GM18858 (cell line): ENCODE data around the gene VDAC1.
"Not testable (repeated sequence)": the region's sequence is repeated elsewhere in the genome, so short reads cannot be mapped to it uniquely, and the experiment has no call there.

Experiments
- ATAC-seq: cut with Tn5 transposase; IDR thresholded peaks from one replicate; pipeline ENCODE4 v1.9.1; 2021; ENCODE audit not compliant: unreplicated experiment

The VDAC1 gene, protein sequence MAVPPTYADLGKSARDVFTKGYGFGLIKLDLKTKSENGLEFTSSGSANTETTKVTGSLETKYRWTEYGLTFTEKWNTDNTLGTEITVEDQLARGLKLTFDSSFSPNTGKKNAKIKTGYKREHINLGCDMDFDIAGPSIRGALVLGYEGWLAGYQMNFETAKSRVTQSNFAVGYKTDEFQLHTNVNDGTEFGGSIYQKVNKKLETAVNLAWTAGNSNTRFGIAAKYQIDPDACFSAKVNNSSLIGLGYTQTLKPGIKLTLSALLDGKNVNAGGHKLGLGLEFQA

DNA sequence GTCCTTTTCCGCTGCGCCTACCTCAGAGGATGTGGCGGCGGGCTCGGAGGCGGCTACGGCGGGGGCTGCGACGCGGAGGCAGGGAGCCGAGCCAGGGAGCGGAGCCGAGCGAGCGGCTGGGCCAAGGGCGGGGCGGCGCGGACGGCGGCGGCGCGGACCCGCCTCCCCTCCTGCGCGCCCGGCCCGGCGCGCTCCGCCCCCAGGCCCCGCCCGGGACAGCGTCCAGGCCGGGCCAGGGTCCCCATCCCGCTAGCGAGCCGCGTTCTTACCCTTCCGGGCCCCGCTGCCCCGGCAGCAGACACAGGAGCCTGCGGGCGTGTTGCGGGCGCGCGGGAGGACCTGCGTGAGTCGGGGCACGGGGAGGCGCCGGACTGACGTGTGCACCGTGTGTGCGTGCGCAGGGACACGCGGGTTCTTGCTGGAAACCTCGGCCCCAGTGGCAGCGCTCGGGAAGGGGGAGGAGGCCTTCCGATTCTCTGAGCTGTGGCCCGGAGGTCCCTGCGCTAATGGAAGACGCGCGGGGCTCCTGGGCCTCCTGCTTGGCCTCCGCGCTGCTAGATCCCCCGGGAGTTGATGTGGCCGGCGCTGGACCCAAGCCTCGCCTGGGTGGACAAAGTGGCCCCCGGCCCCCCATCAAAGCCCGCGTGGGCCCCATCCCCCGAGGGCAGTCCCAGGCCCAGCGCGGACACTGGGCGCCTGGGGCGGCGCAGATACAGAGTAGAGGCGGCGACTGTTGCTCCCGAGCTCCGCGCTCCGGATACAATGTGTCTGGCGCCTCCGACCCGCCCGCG lies at the start of gene VDAC1:
Gene VDAC1 (minus strand): TSS at position 350 of the 791 bp plus-strand sequence. CDS start 11,963 bp downstream, outside the sequence.
- peak; percentile 54 for ATAC-seq

DNA sequence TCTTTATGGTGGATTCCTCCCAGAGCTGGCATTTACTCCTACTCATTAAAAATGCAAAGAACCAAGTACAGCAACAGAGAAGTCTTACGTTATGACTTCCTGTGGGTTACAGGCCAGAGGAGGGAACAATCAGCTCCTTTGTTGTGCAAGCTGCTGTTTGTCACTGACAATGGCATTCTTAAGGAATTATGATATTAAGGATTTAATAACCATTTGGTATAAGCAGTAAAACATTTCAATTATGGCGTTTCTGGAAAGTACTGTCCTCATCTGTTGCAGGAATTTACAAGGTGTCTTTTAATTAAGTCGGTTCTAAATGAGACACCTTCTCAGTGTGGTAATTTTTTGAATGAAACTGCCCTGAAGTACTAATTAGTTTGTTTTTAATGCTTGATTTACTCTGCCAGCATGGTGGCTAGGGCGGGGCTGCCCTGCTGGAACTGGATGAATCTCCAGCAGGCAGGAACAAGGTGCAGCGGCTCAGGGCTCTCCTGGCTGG lies 49.1 kb upstream of the VDAC1 start:
- no peak for ATAC-seq

DNA sequence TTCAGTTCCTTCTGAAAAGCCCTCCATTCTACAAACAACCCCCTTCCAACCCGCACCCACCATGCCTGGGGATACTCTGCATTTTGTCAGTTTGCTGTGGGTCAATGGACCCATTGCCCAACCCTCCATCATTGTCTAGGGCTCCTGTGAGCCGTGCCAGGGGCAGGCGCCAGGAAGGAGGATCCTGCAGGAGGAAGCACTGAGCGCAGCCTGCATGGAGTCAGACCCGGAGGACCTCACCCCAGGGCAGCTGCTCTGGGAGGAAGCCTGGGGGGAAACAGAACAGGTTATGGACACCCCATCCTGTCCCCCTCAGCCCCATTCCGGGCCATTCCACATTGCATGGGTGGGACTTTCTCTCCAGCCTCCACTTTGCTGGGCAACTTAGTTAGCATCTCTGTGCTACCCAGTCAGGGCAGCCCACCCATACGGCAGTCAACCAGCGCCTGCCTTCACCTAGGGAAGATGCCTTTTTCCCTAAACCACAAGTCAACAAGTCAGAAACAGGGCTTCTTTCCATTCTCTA lies 48.6 kb upstream of the VDAC1 start:
- ATAC-seq, result no peak

DNA sequence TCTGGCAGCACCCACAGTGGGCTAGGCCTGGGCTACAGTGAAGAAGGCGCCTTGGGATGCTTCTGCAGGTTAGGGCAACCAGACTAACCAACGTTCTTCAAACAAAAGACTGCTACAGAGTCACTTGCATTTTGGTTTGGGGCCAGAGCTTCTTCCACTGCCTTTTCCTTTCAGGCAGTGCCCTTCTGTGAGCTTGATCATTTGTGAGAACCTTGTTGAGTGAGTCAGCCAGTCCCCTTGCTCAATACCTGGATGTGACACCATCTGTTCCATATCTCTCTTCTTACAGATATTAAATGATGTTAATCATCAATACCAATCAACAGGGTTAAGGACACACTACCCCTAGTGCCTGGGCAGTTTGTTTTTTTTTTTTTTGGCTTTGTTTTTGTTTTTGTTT lies 46.5 kb upstream of the VDAC1 start:
- no peak for ATAC-seq

DNA sequence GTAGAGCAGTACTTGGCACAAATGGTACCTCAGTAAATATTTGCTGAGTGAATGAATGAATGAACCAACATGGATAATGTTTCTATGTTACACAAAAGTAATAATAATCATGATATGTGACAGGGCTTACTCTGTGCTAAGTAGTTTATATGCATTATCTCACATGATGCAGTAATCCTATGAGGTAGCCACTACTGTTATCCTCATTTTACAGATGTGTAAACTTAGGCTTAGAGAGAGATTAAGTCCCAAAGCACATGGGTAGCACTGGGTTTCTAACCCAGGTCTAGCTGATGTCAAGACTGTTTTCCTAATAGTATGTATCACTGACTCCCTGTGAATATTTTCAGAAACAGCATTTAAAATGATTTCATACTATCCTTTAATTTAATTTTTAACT lies 44.1 kb upstream of the VDAC1 start:
- no peak for ATAC-seq

DNA sequence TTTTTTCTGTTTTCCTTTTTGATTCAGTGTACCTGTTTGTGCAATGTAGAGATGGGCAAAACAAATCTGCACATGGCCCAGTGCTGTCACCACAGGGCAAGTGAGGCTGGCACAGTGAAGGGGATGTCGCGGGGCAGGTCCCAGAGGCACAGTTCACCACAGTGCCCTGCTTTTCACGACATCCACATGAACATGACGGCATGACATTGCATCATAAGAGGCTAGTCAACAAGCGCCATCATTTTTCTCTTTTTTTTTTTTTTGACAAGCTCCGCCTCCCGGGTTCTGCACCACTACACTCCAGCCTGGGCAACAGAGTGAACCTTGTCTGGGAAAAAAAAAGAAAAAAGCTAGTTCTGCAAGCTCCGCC lies 42.9 kb upstream of the VDAC1 start:
- no peak for ATAC-seq

DNA sequence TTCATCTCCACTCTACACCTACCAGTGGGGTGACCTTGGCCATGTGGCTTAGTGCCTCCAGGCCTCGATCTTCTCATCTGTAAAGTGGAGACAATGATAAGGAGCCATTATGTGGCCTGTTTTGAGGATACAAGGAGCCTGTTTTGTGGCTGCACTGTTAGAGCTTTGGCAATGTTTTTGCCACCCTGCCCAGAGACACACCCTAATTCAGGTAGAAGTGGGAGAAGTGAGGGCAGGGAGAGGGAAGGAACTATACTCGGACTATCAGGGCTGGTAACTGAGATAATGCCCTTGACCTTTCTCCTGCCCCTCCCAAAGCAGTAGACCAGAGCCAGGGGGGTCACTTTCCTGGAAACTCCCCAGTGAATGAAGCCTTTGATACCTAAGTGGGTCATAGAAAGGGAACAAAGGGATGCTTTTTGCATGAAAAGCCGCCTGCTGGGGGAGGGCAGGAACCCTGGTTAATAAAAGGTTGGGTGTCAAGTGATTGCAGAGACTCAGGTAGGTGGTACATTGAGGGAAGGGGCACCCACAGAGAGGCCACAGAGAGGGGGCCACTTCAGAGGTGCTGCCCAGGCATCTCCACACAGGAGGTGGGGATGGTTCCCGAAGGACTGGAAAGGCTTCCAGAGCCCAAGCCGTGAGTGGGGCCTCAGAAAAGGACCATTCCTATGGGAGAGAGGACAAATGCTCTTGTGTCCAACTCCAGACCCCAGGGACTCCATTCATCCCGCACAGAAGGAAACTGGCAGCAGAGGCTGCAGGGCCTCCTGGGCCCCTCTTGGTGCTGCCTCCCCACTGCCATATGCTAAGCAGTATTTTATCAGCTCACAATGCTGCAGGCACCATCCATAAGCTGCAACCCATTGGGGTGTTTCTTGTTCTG lies 42.3 kb upstream of the VDAC1 start:
- ATAC-seq, result no peak

DNA sequence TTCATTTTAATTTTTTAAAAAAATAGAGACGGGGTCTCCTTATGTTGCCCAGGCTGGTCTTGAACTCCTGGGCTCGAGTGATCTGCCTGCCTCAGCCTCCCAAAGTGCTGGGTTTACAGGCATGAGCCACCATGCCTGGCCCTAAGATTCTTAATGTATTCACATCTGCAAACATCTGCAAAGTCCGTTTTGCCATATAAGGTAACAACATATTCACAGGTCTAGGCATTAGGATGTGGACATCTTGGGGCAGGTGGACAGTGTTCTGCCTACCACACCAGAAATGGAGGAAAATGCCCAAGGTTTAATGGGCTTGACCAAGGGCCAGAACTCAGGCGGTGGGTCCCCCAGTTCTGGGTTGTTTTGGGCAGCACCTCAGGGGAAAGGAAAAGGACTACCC lies 41.6 kb upstream of the VDAC1 start:
- no peak for ATAC-seq

DNA sequence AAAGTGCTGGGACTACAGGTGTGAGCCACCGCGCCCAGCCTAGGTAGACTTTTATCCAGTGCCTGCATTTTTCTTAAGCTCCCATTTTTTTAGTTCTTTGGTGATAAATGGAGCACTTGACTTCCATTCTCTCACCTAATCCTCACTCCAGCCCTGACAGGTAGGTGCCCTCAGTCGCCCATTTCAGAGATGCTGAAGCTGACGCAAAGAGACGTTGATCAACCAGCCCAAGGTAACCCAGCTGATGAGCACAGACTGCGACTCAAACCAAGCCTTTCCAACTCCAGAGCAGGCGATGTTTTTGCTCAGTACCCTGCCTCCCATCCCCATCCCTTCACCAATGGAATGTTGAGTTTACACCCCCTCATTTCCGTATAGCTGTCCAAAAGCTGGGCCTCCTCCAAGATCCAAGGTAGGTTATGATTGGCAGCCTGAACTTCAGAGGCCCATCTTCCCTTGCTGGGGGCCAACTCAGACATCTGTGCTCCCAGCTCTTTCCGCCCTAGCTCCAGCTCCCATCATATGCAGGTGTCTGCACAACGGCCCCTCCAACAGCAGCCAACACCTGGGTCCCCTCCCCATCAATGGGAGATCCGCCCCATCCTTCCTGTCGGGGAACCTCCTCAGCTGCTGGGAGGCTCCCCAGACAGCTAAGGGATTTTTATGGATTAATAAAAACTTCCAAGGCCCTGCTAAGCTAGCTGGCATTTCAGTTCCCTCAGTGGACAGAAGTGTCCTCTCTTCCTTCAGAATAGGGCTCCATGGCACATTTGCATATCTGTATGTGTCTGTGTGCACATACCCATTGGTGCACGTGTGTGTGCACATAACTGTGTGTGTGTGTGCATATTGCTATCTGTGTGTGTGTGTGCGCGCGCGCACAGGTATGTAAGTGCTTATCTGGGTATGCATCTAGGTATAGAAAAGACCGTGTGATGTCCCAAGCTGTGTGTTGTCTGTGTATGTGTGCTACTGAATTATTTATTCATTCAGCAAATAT lies 39.3 kb upstream of the VDAC1 start:
- ATAC-seq, result no peak

DNA sequence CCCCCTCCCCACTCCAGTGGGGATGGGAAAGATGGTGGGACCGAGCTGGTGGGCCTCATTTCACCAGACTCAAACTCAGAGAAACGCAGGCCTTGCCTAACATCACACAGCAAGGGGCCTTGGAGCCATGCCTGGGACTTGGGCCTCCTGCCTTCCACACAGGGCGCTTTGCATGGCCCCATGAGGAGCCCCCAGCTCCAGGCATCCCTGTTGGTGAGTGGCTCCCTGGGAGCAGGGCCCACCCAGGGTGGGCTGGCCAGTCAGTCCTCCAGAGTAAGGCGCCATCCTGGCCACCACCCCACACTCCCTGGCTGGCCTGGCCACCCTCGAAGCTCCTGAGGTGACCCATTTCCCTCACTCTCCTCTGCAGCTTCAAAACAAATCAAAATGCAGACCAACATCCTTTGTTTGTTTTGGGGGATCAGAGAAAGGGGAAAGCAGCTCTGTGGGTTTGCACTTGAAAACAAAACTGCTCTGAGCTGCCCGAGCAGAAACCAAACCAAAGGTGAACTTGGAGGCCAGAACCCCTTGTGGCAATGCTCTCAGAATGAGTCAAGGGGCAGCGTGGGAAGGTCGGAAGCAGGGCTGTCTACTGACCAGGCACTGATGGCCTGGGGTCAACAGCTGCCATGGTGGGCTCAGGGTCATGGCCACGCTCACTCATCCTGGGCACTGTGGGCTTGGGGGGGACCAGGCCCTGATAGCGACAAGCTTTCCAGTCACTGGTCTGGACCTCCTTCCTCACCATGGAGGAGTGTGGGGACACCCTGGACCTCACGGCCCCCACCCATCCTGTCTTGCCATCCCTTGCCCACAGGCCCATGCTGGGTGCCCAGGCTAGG lies 37.0 kb upstream of the VDAC1 start:
- ATAC-seq, result peak; percentile 50

DNA sequence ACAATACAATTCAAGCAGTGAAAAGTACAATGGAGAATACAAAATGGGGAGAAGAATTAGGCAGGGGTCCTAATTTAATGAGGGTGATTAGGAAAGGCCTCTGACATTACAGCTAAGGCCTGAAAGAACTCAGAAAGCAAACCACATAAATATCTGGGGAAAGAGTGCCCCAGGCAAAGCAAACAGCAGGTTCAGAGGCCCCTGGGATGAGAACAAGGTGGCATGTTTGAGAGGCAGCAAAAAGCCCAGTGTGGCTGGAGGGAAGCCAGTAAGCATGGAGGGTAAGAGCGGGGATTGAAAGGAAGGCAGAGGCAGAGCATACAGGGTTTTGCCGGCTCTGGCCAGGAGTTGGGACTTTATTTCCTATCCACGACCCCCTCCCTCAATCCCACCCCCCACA lies 33.4 kb upstream of the VDAC1 start:
- ATAC-seq, result no peak

DNA sequence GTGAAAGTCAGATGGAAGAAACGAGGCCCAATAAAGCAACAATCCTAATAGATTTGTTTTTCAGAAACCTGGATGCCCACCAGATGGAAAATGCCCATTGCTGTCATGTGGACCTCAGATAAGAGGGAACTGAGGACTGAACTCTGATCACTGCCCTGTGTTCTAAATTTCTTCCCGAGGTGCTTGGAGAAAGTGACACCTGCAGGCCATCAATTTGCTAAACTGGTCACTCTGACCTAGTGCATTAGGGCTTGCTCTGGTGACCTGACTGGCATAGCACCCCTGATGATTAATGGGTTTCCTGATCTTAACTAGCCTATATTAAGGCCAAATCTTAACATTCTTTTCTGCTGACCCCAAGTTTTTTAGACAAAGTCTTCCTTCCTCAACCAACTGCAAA lies 32.4 kb upstream of the VDAC1 start:
- no peak for ATAC-seq

DNA sequence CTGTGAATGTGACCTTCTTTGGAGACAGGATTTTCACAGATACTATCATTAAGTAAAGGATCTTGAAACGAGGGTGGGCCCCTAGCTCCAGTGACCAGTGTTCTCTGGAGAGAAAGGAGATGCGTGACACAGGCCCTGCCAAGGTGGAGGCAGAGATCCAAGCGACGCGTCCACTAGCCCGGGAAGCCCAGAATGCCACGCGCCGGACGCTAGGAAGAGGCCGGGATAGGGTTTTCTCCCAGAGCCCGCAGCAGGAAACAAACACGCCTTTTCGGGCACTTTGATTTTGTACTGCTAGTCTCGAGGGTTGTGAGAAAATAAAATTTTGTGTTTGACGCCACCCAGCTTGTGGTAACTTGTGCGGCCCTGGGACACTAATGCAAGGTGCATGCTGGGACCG lies 29.6 kb upstream of the VDAC1 start:
- ATAC-seq, result no peak

DNA sequence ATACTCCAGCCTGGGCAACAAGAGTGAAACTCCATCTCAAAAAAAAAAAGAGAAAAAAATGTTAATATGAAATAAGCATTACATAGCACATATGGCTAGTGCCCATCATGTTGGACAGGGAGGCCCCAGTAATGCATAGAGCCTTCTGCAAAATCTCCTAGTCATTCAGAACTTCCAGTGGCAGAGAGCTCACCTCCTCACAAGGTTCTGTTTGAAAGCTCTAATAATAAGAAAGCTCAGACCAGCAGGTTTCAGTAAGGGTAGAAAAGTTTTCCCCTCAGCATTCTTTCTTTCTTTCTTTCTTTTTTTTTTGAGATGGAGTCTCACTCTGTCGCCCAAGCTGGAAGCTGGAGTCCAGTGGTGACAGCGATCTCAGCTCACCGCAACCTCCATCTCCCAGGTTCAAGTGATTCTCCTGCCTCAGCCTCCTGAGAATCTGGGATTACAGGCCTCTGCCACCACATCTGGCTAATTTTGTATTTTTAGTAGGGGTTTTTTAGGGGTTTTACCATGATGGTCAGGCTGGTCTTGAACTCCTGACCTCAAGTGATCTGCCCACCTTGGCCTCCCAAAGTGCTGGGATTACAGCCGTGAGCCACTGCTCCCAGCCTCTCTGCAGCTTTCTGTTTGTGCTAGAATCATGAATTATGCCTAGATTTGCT lies 25.7 kb upstream of the VDAC1 start:
- not testable (repeated sequence) for ATAC-seq

DNA sequence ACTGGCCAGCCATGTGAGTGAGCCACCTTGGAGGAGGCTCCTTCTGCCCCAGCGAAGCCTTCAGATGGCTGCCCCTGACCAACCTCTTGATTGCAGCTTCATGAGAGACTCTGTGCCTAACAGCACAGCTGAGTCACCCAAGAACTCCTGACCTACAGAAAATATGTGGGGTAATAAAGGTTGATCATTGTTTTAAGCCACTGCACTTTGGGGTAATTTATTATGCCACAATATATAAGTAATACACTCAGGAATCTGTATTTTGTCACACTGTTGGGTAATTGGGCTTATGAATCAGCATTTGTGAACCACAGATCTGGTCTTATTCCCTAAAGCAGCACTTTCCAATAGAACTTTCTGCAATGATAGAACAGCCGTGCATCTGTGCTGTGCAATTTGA lies 24.4 kb upstream of the VDAC1 start:
- no peak for ATAC-seq

DNA sequence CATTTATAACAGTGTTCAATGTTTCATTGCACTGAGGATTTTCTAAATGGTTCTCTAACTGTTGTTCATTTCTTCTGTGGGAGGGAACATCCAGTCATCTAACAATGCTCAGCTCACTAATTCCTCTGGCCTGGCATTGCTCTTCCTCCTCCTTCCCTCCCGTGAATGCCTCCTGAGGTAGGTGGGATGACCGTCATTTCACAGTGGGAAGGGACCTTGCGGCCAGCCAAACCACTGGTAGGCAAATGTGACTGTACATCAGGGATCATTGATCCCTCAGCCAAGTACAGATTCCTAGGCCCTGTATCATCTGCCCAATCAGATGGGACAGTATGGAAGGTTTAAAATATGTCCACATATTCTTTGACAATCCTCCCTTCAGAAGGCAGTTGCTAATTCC lies 23.7 kb upstream of the VDAC1 start:
- no peak for ATAC-seq

DNA sequence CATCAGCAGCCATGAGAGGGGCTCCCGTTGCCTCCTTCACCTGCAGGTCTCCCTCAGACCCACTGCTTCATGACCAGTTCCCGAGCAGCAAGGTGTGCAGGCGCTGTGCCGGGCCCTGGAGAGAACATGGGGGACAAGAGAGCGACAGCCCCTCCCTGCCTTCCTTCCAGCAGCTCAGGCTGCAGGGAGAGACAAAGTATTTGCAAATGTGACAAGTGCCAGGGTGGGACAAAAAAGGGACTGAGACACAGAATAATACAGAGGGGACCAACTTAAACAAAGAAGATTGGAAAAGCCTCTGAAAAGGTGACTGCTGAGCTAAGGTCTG lies 22.5 kb upstream of the VDAC1 start:
- ATAC-seq, result no peak

DNA sequence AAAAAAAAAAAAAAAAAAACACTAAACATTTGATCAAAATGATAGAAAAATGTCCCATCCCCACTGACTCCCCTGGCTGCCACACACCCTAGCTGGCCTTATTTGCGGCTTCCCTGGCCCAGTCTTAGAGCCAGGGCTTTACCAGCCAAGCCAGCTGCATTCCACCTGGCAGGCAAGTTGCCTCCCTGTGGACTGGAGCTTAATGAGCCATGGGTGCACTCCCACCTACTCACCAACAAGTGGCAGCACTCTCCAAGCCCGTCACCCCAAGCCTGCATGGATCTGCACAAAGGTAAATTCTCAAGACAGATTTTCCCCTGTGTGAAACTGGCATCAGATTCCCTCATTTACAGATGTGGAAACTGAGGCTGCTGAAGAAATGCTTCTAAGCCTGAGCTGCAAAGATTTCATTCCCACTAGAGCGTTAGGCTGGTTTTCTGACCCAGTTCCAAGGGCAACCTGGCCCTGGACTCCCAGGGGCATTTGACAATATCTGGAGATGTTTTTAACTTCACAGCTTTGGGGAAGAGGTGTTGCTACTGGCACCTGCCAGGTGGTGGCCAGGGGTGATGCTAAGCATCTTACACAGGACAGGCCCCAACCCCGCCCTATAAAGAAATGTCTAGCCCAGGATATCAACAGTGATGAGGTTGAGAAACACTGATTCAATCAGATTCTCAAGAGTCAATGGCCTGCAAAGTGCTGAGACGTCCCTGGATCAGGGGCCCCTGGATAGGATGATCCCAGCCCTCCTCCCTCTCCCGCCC lies 21.9 kb upstream of the VDAC1 start:
- no peak for ATAC-seq
